ENCODE data around the gene KRTAP19-1. TPM values are rescaled to one million over a fixed set of nuclear protein-coding genes. Genes with fewer than 3 reads are reported as not detected.

The KRTAP19-1 gene
- total RNA-seq, 1 experiment from 2014 or later, result not detected

DNA sequence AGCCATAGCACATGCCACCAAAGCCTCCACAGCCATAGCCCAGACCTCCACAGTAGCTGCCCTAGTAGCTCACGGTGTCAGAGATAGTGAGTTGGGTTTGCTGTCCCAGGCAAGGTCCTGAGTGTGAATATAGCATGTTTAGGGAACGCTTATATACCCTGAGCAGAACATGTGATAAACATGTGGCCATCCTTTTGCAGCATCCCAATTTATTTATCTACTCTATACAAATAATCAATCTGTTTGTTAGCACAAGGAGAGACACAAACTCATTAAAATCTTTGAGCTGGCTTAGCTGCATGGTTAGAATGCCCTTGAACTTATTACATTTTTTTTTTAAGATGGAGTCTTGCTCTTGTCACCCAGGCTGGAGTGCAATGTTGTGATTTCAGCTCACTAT lies 7.2 kb upstream of the KRTAP19-1 start, which contains the start of gene KRTAP19-2:
Gene KRTAP19-2 (minus strand): TSS at position 101 of the 400 bp plus-strand sequence. CDS start 88 bp downstream, at position 13.
- H3K79me2 ChIP-seq (ENCODE audit: insufficient read depth, low read length), result no peaks in the 10 kb centered on the region
- H3K36me3 ChIP-seq (ENCODE audit: control insufficient read depth in 1 of 2, insufficient read depth in 2 of 2, low read length in 2 of 2), result no peaks in the 10 kb centered on the region
- RAD21 ChIA-PET (ENCODE audit: low non-redundant PET in 1 of 2, low total read pairs in 2 of 2, uncharacterized antibody in 2 of 2, unreplicated experiment in 2 of 2), result no interaction called here
- no TSS peak for BruUV-seq (replicated peaks)
- no peak within 1 kb of the TSS for H3K9ac ChIP-seq (ENCODE audit: low read length)
- intact Hi-C loops (cut with micrococcal nuclease), result no loop called here
- CTCF ChIA-PET, result no interaction called here
- H3K4me3 ChIP-seq (replicated peaks in 1 of 2; ENCODE audit: low read depth in 1 of 2, low read length in 2 of 2), result no peak within 1 kb of the TSS
- POLR2A ChIA-PET, result no interaction called here
- H3K4me2 ChIP-seq (ENCODE audit: low read length), result no peak within 1 kb of the TSS
- DNase-seq (ENCODE audit: low read depth, low spot score) (no peak), ATAC-seq (no peak)
- no peaks in the 10 kb centered on the region for H4K20me1 ChIP-seq (ENCODE audit: insufficient read depth)
- H3K9me3 ChIP-seq (ENCODE audit: control insufficient read depth in 1 of 2, insufficient read depth in 1 of 2, low read depth in 1 of 2, low read length in 2 of 2), result peaks cover 0 to 24% of the 10 kb centered on the region in 2 experiments; a peak in 2 of 4 replicates
- no peak within 1 kb of the TSS for H3K27ac ChIP-seq (ENCODE audit: low read depth, low read length)
- TF ChIP-seq REST (IDR thresholded peaks at IDR 0.05; ENCODE audit: low read depth) (no peak), EZH2 (IDR thresholded peaks at IDR 0.05) (no peak), EZH2phosphoT487 (IDR thresholded peaks at IDR 0.05; ENCODE audit: borderline replicate concordance) (no peak), POLR2A (IDR thresholded peaks at IDR 0.05; ENCODE audit: borderline replicate concordance, extremely low read depth, insufficient read depth, insufficient read length) (no peak), POLR2AphosphoS5 (IDR thresholded peaks at IDR 0.05; ENCODE audit: low read depth, low read length) (no peak), SIN3A (IDR thresholded peaks at IDR 0.05; ENCODE audit: low read depth) (no peak), CEBPB (IDR thresholded peaks at IDR 0.05; ENCODE audit: low read depth) (no peak), ELF1 (IDR thresholded peaks at IDR 0.05; ENCODE audit: borderline replicate concordance, low read depth) (no peak), JUND (IDR thresholded peaks at IDR 0.05) (no peak), FOSL1 (IDR thresholded peaks at IDR 0.05; ENCODE audit: low read depth) (no peak), RAD21 (IDR thresholded peaks at IDR 0.05; ENCODE audit: low read depth) (no peak), CBX3 (IDR thresholded peaks at IDR 0.05; ENCODE audit: low read depth) (no peak), CTCF (IDR thresholded peaks at IDR 0.05 in 2 of 3, conservative IDR thresholded peaks at IDR 0.05 in 1 of 3; ENCODE audit: borderline replicate concordance in 1 of 3, insufficient read depth in 1 of 3, low read depth in 2 of 3, low read length in 2 of 3) (no peak)
- TF ChIP-seq, protein P1, sequence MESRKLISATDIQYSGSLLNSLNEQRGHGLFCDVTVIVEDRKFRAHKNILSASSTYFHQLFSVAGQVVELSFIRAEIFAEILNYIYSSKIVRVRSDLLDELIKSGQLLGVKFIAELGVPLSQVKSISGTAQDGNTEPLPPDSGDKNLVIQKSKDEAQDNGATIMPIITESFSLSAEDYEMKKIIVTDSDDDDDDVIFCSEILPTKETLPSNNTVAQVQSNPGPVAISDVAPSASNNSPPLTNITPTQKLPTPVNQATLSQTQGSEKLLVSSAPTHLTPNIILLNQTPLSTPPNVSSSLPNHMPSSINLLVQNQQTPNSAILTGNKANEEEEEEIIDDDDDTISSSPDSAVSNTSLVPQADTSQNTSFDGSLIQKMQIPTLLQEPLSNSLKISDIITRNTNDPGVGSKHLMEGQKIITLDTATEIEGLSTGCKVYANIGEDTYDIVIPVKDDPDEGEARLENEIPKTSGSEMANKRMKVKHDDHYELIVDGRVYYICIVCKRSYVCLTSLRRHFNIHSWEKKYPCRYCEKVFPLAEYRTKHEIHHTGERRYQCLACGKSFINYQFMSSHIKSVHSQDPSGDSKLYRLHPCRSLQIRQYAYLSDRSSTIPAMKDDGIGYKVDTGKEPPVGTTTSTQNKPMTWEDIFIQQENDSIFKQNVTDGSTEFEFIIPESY (IDR thresholded peaks at IDR 0.05; ENCODE audit: extremely low read depth, insufficient replicate concordance, low read length), result no peak
- TF ChIP-seq, protein P2, sequence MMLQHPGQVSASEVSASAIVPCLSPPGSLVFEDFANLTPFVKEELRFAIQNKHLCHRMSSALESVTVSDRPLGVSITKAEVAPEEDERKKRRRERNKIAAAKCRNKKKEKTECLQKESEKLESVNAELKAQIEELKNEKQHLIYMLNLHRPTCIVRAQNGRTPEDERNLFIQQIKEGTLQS (IDR thresholded peaks at IDR 0.05), result no peak
- no peaks in the 10 kb centered on the region for H3K4me1 ChIP-seq (ENCODE audit: control insufficient read depth in 1 of 2, insufficient read depth in 2 of 2, low read length in 2 of 2)
- H3K27me3 ChIP-seq (ENCODE audit: insufficient read depth, low read length), result no peaks in the 10 kb centered on the region
- H3K9me2 ChIP-seq (ENCODE audit: insufficient read depth), result no peaks in the 10 kb centered on the region
- no peak within 1 kb of the TSS for H2AFZ ChIP-seq (ENCODE audit: low read depth, low read length, poor library complexity, severe bottlenecking)

Measured in HCT116 (cell line).